Muscle of leg (tissue), 11 donors: Measurements from ENCODE around the gene RAPGEF1. TPM values are rescaled to one million over a fixed set of nuclear protein-coding genes. Genes with fewer than 3 reads are reported as not detected.

Experiments
- DNase-seq: peaks from one replicate; pipeline ENCODE4 v3.0.0; 2013
- H3K27ac ChIP-seq: one replicate; pipeline ENCODE4 v1.5.1; 2013; ENCODE audit warnings: mild to moderate bottlenecking, low read length, control low read depth
- H3K27me3 ChIP-seq: one replicate; pipeline ENCODE4 v1.6.1; 2013; ENCODE audit warnings: low read length; ENCODE audit not compliant: control insufficient read depth, insufficient read depth
- H3K36me3 ChIP-seq: one replicate; pipeline ENCODE4 v1.6.1; 2013; ENCODE audit warnings: low read length; ENCODE audit not compliant: control insufficient read depth, insufficient read depth
- H3K4me1 ChIP-seq: one replicate; pipeline ENCODE4 v1.6.1; 2013; ENCODE audit warnings: low read length; ENCODE audit not compliant: control insufficient read depth, insufficient read depth
- H3K4me3 ChIP-seq: one replicate; pipeline ENCODE4 v1.5.1; 2013; ENCODE audit warnings: low read length, control low read depth
- H3K9me3 ChIP-seq: replicated peaks from 2 replicates; pipeline ENCODE4 v1.6.1; 2013; ENCODE audit warnings: low read depth, low read length; ENCODE audit not compliant: control insufficient read depth
- WGBS: methylation state at CpG from one replicate; pipeline ENCODE4 v1.1.5; 2013; ENCODE audit warnings: missing lambda C conversion rate; ENCODE audit not compliant: insufficient coverage; 5-methylcytosine and 5-hydroxymethylcytosine counted together
- polyA plus RNA-seq, 8 donors: library from polyadenylated mRNA; unstranded; fragments of 120-200 nt; gene quantifications; one replicate each; pipeline versions ENCODE4 v1.2.1 to v1.2.3, GENCODE V29; 2013; ENCODE audit warnings: inconsistent platforms in 1 of 8, low replicate concordance in 1 of 8; ENCODE audit not compliant: insufficient read length in 8 of 8, insufficient read depth in 1 of 8
- total RNA-seq: library from RNA; stranded (reverse); fragments of 120-200 nt; gene quantifications from one replicate; pipeline ENCODE4 v1.2.4, GENCODE V29; 2013

The RAPGEF1 gene
- total and polyA plus RNA-seq, 9 donors: 30.2 to 95.2 (median 79.6) TPM

GRCh38 chr9:131583337-131583645 is 156.6 kb downstream of the RAPGEF1 start:
- WGBS: 65% methylated on average over 5 of the region's 5 CpGs
- H3K36me3 ChIP-seq: peaks cover 79% of the 10 kb centered on the region
- DNase-seq: no peak

DNA sequence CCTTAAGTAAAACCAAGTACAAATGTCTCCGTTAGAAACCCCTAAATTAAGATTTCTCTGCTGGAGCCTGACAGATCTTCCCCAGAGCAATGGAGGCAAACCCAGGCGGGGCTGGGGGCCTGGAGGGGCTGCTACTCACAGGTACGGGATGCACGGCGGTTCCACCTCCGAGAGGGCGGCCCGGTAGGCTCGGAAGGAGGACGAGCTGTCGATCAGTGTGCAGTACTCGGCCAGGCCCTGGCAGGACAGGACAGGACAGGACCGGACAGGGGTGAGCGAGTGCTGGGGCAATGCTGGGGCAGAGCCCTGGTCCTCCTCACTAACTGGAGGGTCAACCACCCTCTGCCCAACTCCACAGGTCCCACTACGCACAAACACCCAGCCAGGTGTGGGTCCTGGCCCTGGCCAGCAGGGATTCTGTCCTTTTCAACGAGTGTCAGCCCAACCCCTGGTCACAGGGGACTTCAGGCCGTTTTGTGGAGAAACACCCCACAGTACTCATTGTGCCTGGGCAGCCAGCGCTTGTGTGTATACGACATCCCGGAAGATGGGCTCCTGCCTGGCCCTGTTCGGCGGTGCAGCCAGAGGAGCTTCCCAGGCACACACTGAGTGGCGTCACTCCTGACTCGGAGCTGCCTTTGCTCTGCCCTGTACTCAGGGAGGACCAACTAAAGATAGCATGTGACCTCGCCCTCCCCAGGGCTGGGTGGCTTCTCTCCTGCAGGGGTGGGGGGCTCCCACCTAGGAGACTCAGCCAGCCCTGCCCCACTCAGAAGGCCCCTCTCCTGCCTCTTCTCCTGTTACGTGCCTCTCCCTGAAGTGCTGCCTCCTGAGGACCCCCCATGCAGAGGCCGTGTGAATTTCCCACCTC is 157.2 kb downstream of the RAPGEF1 start:
- H3K4me3 ChIP-seq: no peak overlapping the region
- peaks cover 79% of the 10 kb centered on the region for H3K36me3 ChIP-seq
- H3K4me1 ChIP-seq: peaks cover 14% of the 10 kb centered on the region
- 84% methylated on average over 22 of the region's 27 CpGs for WGBS
- no peak overlapping the region for H3K27ac ChIP-seq
- DNase-seq: no peak
- H3K9me3 ChIP-seq: no peaks in the 10 kb centered on the region
- no peaks in the 10 kb centered on the region for H3K27me3 ChIP-seq

More at GRCh38 chr9:131583337-131583645, 156.6 kb downstream of the RAPGEF1 start:
- no peaks in the 10 kb centered on the region for H3K9me3 ChIP-seq
- H3K27me3 ChIP-seq: no peaks in the 10 kb centered on the region
- peaks cover 14% of the 10 kb centered on the region for H3K4me1 ChIP-seq
- H3K4me3 ChIP-seq: no peak overlapping the region
- no peak overlapping the region for H3K27ac ChIP-seq

- Histone ChIP-seq H3K4me1 (peaks cover 14% of the 10 kb centered on the region), H3K4me3 (no peak overlapping the region), H3K36me3 (peaks cover 79% of the 10 kb centered on the region), H3K27ac (no peak overlapping the region), H3K27me3 (no peaks in the 10 kb centered on the region), H3K9me3 (no peaks in the 10 kb centered on the region)
- 82% methylated on average over 3 of the region's 10 CpGs for WGBS
- no peak for DNase-seq
Measured at GRCh38 chr9:131582056-131582455, 157.8 kb downstream of the RAPGEF1 start.

DNA sequence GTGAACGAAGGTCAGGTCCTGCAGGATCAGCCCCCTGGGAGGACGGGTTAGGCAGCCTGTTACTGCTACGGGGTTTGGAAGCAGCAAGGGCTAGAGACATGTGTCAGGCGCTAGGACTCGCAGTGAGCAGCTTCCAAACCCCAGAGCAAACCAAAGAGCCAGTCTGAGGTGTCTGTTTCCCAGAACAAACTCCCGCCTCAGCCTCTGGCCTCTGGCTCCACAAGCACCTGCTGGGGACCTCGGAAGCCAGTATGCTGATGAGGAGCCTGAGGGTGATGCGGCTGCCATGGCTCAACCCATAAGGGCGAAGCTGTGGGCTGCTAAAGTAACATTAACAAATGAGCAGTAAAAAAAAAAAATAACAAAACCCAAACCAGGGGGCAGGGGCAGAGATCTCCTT is 159.5 kb downstream of the RAPGEF1 start:
- Histone ChIP-seq H3K27ac (no peak overlapping the region), H3K4me1 (peaks cover 14% of the 10 kb centered on the region), H3K4me3 (no peak overlapping the region), H3K27me3 (no peaks in the 10 kb centered on the region), H3K9me3 (no peaks in the 10 kb centered on the region), H3K36me3 (peaks cover 91% of the 10 kb centered on the region)
- no peak for DNase-seq
- 86% methylated on average over 6 of the region's 9 CpGs for WGBS

GRCh38 chr9:131579789-131580211 is 160.1 kb downstream of the RAPGEF1 start:
- no peaks in the 10 kb centered on the region for H3K9me3 ChIP-seq
- DNase-seq: no peak
- H3K4me1 ChIP-seq: peaks cover 14% of the 10 kb centered on the region
- WGBS: 67% methylated on average over 8 of the region's 8 CpGs
- no peaks in the 10 kb centered on the region for H3K27me3 ChIP-seq
- no peak overlapping the region for H3K27ac ChIP-seq
- peaks cover 88% of the 10 kb centered on the region for H3K36me3 ChIP-seq
- no peak overlapping the region for H3K4me3 ChIP-seq

DNA sequence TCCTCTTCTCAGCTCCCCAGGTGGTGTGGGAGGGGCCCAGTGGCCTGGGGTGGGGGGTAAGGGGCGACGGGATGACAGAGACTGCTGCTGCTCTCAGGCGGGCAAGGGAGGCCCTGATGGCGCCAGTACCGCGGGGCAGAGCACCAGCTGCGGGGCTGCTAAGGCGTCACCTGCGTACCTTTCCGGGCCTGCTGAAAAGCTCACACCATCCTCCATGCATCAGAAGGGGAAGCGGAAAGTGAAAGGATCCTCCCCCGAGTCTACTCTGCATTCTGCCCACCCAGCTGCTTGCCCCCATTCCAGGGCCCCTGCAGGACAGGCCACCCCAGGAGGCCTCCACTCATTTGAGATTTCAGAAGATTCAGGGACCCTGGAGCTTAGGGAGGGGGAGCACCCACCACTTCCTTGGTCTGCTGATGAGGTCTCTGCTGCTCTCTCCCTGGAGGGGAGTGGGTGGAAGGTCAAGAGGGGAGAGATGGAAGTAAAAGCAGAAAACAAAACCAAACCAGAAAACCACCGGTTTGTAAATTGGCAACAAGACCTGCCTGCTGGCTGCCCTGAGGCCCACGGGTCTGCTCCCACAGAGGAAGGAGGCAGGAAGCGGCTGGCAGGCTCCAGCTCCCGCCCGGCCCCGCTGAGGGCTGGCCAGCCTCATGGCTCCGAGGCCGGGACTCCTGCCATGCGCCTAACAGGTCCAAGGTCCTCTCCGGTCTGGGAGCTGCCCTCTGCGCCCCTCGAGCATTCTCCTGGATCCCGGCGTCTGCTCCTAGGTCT is 161.0 kb downstream of the RAPGEF1 start:
- Histone ChIP-seq H3K4me1 (peaks cover 14% of the 10 kb centered on the region), H3K27ac (no peak overlapping the region), H3K9me3 (no peaks in the 10 kb centered on the region), H3K27me3 (no peaks in the 10 kb centered on the region), H3K4me3 (no peak overlapping the region), H3K36me3 (peaks cover 79% of the 10 kb centered on the region)
- DNase-seq: no peak
- WGBS: 33% methylated on average over 12 of the region's 26 CpGs

GRCh38 chr9:131578021-131578420 is 161.9 kb downstream of the RAPGEF1 start:
- peaks cover 14% of the 10 kb centered on the region for H3K4me1 ChIP-seq
- peaks cover 74% of the 10 kb centered on the region for H3K36me3 ChIP-seq
- H3K4me3 ChIP-seq: no peak overlapping the region
- H3K27ac ChIP-seq: no peak overlapping the region
- H3K9me3 ChIP-seq: no peaks in the 10 kb centered on the region
- no peak for DNase-seq
- no peaks in the 10 kb centered on the region for H3K27me3 ChIP-seq
- 67% methylated on average over 12 of the region's 13 CpGs for WGBS

DNA sequence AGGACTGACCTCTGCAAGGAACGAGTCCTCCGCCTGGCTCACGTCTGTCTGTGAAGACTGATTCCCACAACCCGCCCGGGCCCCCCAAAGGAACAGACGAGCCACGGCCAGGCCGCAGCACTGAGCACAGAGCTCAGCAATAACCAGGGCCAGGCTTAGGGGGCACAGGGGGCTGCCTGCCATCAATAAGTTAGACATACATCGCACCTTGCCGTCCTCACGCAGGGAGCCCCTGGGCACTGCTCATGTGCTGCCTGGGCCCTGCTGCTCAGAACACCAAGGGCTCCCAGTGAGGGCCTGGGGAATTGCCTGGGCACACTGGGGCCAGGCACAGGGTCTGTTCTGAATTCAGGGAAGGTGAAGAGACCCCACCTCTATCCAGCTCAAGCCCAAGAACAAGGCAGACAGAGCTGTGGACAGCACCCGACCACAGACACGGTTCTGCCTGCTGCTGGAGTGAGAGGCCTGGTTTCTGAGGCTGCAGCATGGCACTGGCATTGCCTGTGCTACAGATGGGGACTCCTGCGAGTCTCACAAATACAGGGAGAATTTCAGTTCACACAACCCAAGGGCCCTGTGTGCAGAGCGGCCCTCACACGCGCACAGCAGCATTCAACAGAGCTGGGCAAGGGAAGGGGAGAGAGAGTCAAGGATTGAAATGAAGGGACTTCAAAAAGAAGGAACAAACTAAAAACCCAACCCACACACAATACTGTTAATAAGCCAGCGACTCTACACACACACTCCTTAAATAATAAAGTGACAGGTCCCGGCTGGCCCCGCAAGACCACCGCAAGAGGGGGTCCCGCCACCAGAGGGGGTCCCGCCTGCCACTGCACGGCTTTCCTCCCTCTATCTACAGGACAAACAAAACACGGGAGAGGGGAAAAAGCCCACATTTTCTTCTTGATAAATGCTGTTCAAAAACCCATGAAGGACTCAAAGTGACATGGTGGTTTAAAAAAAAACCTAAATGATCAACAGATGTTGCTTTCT is 162.6 kb downstream of the RAPGEF1 start:
- H3K36me3 ChIP-seq: peaks cover 72% of the 10 kb centered on the region
- H3K27ac ChIP-seq: no peak overlapping the region
- 83% methylated on average over 13 of the region's 25 CpGs for WGBS
- H3K4me3 ChIP-seq: no peak overlapping the region
- no peaks in the 10 kb centered on the region for H3K9me3 ChIP-seq
- DNase-seq: no peak
- H3K4me1 ChIP-seq: peaks cover 14% of the 10 kb centered on the region
- H3K27me3 ChIP-seq: no peaks in the 10 kb centered on the region

- H3K4me3 ChIP-seq: no peak overlapping the region
- H3K4me1 ChIP-seq: peaks cover 14% of the 10 kb centered on the region
- 92% methylated on average over 20 of the region's 23 CpGs for WGBS
- H3K27ac ChIP-seq: no peak overlapping the region
- H3K36me3 ChIP-seq: peaks cover 72% of the 10 kb centered on the region
- no peak for DNase-seq
- H3K9me3 ChIP-seq: no peaks in the 10 kb centered on the region
- no peaks in the 10 kb centered on the region for H3K27me3 ChIP-seq
Measured at GRCh38 chr9:131575946-131576853, 163.7 kb downstream of the RAPGEF1 start.
